GM12892 (cell line): ENCODE data around the gene RERG.

Experiments
- POLR2A ChIP-seq: IDR thresholded peaks from 2 replicates; pipeline ENCODE4 v1.6.1; 2011; ENCODE audit warnings: low read depth, low read length, control low read depth
- TAF1 ChIP-seq: IDR thresholded peaks from 2 replicates; pipeline ENCODE4 v1.6.1; 2011; ENCODE audit warnings: low read depth, mild to moderate bottlenecking, control low read depth, low read length, borderline replicate concordance

DNA sequence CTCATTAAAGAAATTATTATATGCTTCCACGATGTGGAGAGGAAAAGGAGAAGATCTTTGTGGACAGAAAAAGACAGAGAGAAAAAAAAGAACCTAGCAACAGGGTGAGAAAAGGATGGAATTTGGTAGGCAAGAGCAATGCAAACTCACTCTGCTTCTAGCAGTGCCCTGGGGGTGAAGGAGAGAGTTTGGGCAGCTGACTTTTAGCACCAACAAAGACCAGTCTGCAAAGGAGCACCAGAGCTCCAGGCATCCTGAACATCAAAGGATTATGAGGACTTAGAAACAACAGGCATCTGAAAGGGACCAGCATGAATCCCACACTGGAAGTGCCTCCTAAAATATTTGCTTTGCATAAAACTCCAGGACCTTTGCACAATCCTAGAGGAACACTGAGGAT is 32.8 kb upstream of the RERG start:
- TF ChIP-seq TAF1 (no peak), POLR2A (no peak)
